HCT116 (cell line): ENCODE results near the gene CLEC5A. TPM values are rescaled to one million over a fixed set of nuclear protein-coding genes. Genes with fewer than 3 reads are reported as not detected.

ENCODE experiments used
- ATAC-seq: fragments of 200-7000 bp; cut with Tn5 transposase; 2 replicates; pipeline ENCODE4 v1.9.1; 2020; ENCODE audit warnings: mild to moderate bottlenecking, moderate library complexity
- BruUV-seq: library from RNA; stranded (reverse); fragments of 400-500 nt; replicated peaks from 2 replicates; lab custom pipeline; 2021; lab: Mats Ljungman, UMichigan
- CTCF ChIA-PET: fragments of 300-600 bp; sonication (Branson Sonifier 250); formaldehyde crosslinking; loops from one replicate; lab custom pipeline; 2021; ENCODE audit warnings: antibody characterized with exemption; lab: Charles Lee
- POLR2A ChIA-PET: fragments of 300-600, 350-600 bp; sonication (Branson Sonifier 250); formaldehyde crosslinking; loops from one replicate; lab custom pipeline; 2021; ENCODE audit warnings: antibody characterized with exemption; lab: Charles Lee
- RAD21 ChIA-PET, 2 experiments: fragments of 300-600 bp; sonication (Branson Sonifier 250); formaldehyde crosslinking; loops; one replicate each; lab custom pipeline; 2023; ENCODE audit warnings: low total read pairs in 2 of 2; ENCODE audit not compliant: uncharacterized antibody in 2 of 2, unreplicated experiment in 2 of 2, low non-redundant PET in 1 of 2; lab: Charles Lee
- DNase-seq: peaks from one replicate; pipeline ENCODE4 v3.0.0-alpha.2; 2010; ENCODE audit warnings: low read depth, low spot score
- H2AFZ ChIP-seq: fragments of 200-600 bp; shearing (Covaris generic), sonication (generic); 2 replicates; pipeline ENCODE4 v1.6.1; 2017; ENCODE audit warnings: low read depth, mixed run types, mixed read lengths, antibody characterized with exemption, low read length; ENCODE audit not compliant: poor library complexity, severe bottlenecking
- H3K27ac ChIP-seq: 2 replicates; pipeline ENCODE4 v1.5.1; 2012; ENCODE audit warnings: low read depth, low read length
- H3K27me3 ChIP-seq: fragments of 200-600 bp; sonication (generic); 2 replicates; pipeline ENCODE4 v1.6.1; 2016; ENCODE audit warnings: mixed run types, low read length, mixed read lengths; ENCODE audit not compliant: insufficient read depth
- H3K36me3 ChIP-seq, 2 experiments: fragments of 200-500 bp in 1 of 2; fragments of 200-600 bp in 1 of 2; sonication (Bioruptor generic) in 1 of 2; sonication (generic) in 1 of 2; 2 replicates each; pipeline versions ENCODE4 v1.5.1 to v1.6.1; 2014 to 2016; ENCODE audit warnings: low read length in 2 of 2, inconsistent platforms in 1 of 2, mixed read lengths in 1 of 2, mixed run types in 1 of 2; ENCODE audit not compliant: insufficient read depth in 2 of 2, control insufficient read depth in 1 of 2
- H3K4me1 ChIP-seq, 2 experiments: fragments of 200-600 bp in 1 of 2; sonication (generic) in 1 of 2; 2 replicates each; pipeline versions ENCODE4 v1.5.1 to v1.6.1; 2012 to 2017; ENCODE audit warnings: low read length in 2 of 2, inconsistent platforms in 1 of 2, mild to moderate bottlenecking in 1 of 2, mixed read lengths in 1 of 2, mixed run types in 1 of 2, moderate library complexity in 1 of 2; ENCODE audit not compliant: insufficient read depth in 2 of 2, control insufficient read depth in 1 of 2
- H3K4me2 ChIP-seq: fragments of 200-600 bp; sonication (generic); 2 replicates; pipeline ENCODE4 v1.6.1; 2017; ENCODE audit warnings: mixed run types, low read length, mixed read lengths
- H3K4me3 ChIP-seq, 2 experiments: fragments of 200-600 bp in 1 of 2; sonication (generic) in 1 of 2; replicated peaks in 1 of 2; 2 replicates each; pipeline ENCODE4 v1.5.1; 2011 to 2016; ENCODE audit warnings: low read length in 2 of 2, control low read depth in 1 of 2, low read depth in 1 of 2, mild to moderate bottlenecking in 1 of 2, mixed read lengths in 1 of 2, mixed run types in 1 of 2
- H3K79me2 ChIP-seq: fragments of 200-600 bp; sonication (generic); 2 replicates; pipeline ENCODE4 v1.6.1; 2017; ENCODE audit warnings: mild to moderate bottlenecking, mixed run types, low read length, moderate library complexity, mixed read lengths; ENCODE audit not compliant: insufficient read depth
- H3K9ac ChIP-seq: fragments of 200-600 bp; sonication (generic); 2 replicates; pipeline ENCODE4 v1.6.1; 2016; ENCODE audit warnings: low read length, mixed read lengths
- H3K9me2 ChIP-seq: fragments of 200-600 bp; sonication (generic), shearing (Covaris generic); 2 replicates; pipeline ENCODE4 v1.6.1; 2017; ENCODE audit warnings: mixed run types, mild to moderate bottlenecking, moderate library complexity; ENCODE audit not compliant: insufficient read depth
- H3K9me3 ChIP-seq, 2 experiments: fragments of 200-500 bp in 1 of 2; fragments of 200-600 bp in 1 of 2; sonication (Bioruptor generic) in 1 of 2; sonication (generic) in 1 of 2; 2 replicates each; pipeline ENCODE4 v1.6.1; 2014 to 2017; ENCODE audit warnings: low read length in 2 of 2, mixed read lengths in 2 of 2, inconsistent platforms in 1 of 2, low read depth in 1 of 2, mild to moderate bottlenecking in 1 of 2, mixed run types in 1 of 2, moderate library complexity in 1 of 2; ENCODE audit not compliant: control insufficient read depth in 1 of 2, insufficient read depth in 1 of 2
- H4K20me1 ChIP-seq: fragments of 200-600 bp; sonication (generic), shearing (Covaris generic); 2 replicates; pipeline ENCODE4 v1.6.1; 2017; ENCODE audit warnings: mixed run types, mild to moderate bottlenecking, moderate library complexity; ENCODE audit not compliant: insufficient read depth
- CBX3 ChIP-seq: IDR thresholded peaks from 2 replicates; pipeline ENCODE4 v1.6.1; 2012; ENCODE audit warnings: low read depth
- EZH2 ChIP-seq: fragments of 200-600 bp; sonication (generic); IDR thresholded peaks from 2 replicates; pipeline ENCODE4 v1.6.1; 2017; ENCODE audit warnings: antibody characterized with exemption, mixed run types
- JUND ChIP-seq: IDR thresholded peaks from 2 replicates; pipeline ENCODE4 v1.6.1; 2012
- RAD21 ChIP-seq: IDR thresholded peaks from 2 replicates; pipeline ENCODE4 v1.6.1; 2012; ENCODE audit warnings: low read depth, mild to moderate bottlenecking
- intact Hi-C: fragments of 100-400 bp; cut with micrococcal nuclease; formaldehyde crosslinking; loops from 2 replicates; pipeline ENCODE4 v1.10.0; 2022
- total RNA-seq: library from RNA; stranded (reverse); gene quantifications from one replicate; pipeline ENCODE4 v1.2.1, GENCODE V29; 2021; ENCODE audit not compliant: unreplicated experiment

CLEC5A gene
- total RNA-seq, 1 experiment from 2014 or later, result 0.32 TPM

GRCh38 chr7:141877365-141877764, 69.4 kb downstream of the CLEC5A start:
- Histone ChIP-seq H3K9me2 (no peaks in the 10 kb centered on the region), H3K79me2 (no peaks in the 10 kb centered on the region), H3K9me3 (no peaks in the 10 kb centered on the region), H3K9ac (no peak overlapping the region), H3K4me2 (no peak overlapping the region), H3K4me1 (no peaks in the 10 kb centered on the region), H4K20me1 (no peaks in the 10 kb centered on the region)
- no TSS peak for BruUV-seq
- ChIA-PET CTCF (no interaction called here), RAD21 (no interaction called here)
- DNase-seq (no peak), ATAC-seq (no peak)
- intact Hi-C loops, result no loop called here
- TF ChIP-seq CBX3 (no peak), JUND (no peak), RAD21 (no peak), EZH2 (no peak)
- TF ChIP-seq, all 23 proteins: peak for 0
- Histone ChIP-seq H3K27me3 (no peaks in the 10 kb centered on the region), H3K27ac (no peak overlapping the region), H2AFZ (no peak overlapping the region), H3K4me3 (no peak overlapping the region), H3K36me3 (no peaks in the 10 kb centered on the region)
- POLR2A ChIA-PET, result no interaction called here

Other genes starting within 250 kb of the CLEC5A start
- 23.4 TPM for gene DENND11, start 244.8 kb downstream of the CLEC5A start, total RNA-seq
- gene WEE2, start 238.6 kb downstream of the CLEC5A start, total RNA-seq, result not detected
- 171 TPM for gene SSBP1, start 208.6 kb downstream of the CLEC5A start, total RNA-seq
- gene TAS2R3, start 182.9 kb downstream of the CLEC5A start, total RNA-seq, result 1.4 TPM
- 1.2 TPM for gene TAS2R4, start 170.3 kb downstream of the CLEC5A start, total RNA-seq
- gene TAS2R5, start 156.8 kb downstream of the CLEC5A start, total RNA-seq, result 1.7 TPM
- gene PRSS37, start 105.5 kb downstream of the CLEC5A start, total RNA-seq, result not detected
- not detected for gene OR9A4, start 30.6 kb downstream of the CLEC5A start, total RNA-seq
- gene TAS2R38, start 26.8 kb upstream of the CLEC5A start, total RNA-seq, result not detected
- 0.42 TPM for gene MGAM, start 48.9 kb upstream of the CLEC5A start, total RNA-seq
- gene MGAM2, start 164.7 kb upstream of the CLEC5A start, total RNA-seq, result 0.05 TPM